PC-3 (cell line): ENCODE results near the gene CYB5B.

Source experiments
- CTCF ChIP-seq: fragments of 300-600 bp; sonication (generic); conservative IDR thresholded peaks from 2 replicates; pipeline ENCODE4 v1.5.1; 2017; ENCODE audit warnings: antibody characterized with exemption, low read depth, mild to moderate bottlenecking, low read length
- EZH2phosphoT487 ChIP-seq: fragments of 300-600 bp; sonication (generic); IDR thresholded peaks from 2 replicates; pipeline ENCODE4 v1.6.1; 2018; ENCODE audit warnings: mild to moderate bottlenecking, antibody characterized with exemption, low read length, borderline replicate concordance

DNA sequence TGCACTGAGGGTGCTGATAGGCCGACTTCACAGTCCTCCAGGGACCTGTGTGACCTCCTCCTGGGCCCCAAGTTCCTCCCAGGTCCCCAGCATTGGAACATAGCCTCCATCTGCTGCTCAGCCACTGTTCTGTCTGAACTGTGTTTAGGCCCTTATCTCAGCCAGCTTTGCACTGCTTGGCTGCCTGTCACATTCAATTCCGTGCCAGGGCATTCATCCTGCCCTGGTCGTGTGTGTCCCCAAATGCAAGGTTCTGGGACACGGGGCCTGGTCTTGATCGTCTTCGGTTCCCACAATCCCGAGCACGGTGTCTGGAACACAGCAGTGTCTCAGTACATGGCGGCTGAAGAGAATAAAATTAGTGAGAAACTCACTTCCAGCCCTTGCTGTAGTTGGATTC is 71.4 kb downstream of the CYB5B start:
- TF ChIP-seq CTCF (no peak), EZH2phosphoT487 (no peak)
